Measurements from ENCODE around the gene MAP4K2. TPM values are rescaled to one million over a fixed set of nuclear protein-coding genes. Genes with fewer than 3 reads are reported as not detected.
A peak's percentile ranks its signal among the peaks of the same experiment; 100 is the strongest.

The MAP4K2 gene
- total and polyA plus RNA-seq, 8 donors: 6.1 to 24.0 (median 7.7) TPM

DNA sequence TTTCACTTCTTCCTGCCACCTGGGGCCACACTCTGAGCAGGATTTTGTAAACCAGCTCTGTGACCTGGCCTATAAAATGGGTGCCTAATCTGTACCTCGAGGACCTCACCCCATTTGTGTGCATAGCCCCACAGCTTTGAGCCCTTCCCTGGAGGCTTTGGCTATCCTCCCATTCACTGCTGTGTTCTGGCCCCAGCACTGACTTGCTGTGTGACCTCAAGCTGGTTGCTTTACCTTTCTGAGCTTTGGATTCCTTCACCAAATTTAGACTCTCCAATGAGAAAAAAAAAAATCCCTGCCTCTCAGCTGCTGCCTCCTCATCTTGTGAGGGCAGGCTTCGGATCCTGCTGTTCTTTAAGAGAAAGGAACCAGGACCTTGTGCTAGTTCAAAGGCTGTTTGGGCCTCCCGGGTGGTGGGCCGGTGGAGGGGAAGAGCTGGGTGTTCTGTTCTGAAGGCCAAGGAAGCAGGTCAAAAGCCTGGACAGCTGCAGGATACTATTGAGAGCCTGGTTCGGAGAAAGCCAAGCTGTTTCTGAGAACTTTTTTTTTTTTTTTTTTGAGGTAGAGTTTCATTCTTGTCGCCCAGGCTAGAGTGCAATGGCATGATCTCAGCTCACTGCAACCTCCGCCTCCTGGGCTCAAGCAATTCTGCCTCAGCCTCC, 42.1 kb downstream of the MAP4K2 start:
- no peak for ATAC-seq
- Histone ChIP-seq H3K27ac (no peak overlapping the region), H3K36me3 (peaks cover 0 to 27% (median 21%) of the 10 kb centered on the region in 3 donors), H3K27me3 (no peaks in the 10 kb centered on the region), H3K4me1 (peaks cover 0 to 6% (median 5%) of the 10 kb centered on the region in 3 donors), H3K9me3 (no peaks in the 10 kb centered on the region), H3K4me3 (no peak overlapping the region)
- intact Hi-C loops (cut with DNase I): no loop called here
- DNase-seq: peak in 1 of 6 donors; percentile 35
- no peak for FAIRE-seq
- WGBS, 2 donors: 68 to 78% methylated on average over 7 of the region's 7 CpGs
- no peak for TF ChIP-seq CTCF (IDR thresholded peaks at IDR 0.05)

- intact Hi-C loops (cut with DNase I): no loop called here
- Histone ChIP-seq H3K27me3 (no peaks in the 10 kb centered on the region), H3K4me3 (no peak within 1 kb of the TSS), H3K9me3 (no peaks in the 10 kb centered on the region), H3K36me3 (peaks cover 0 to 19% (median 12%) of the 10 kb centered on the region in 3 donors), H3K27ac (no peak within 1 kb of the TSS), H3K4me1 (peaks cover 0 to 6% (median 5%) of the 10 kb centered on the region in 3 donors)
- no peak for FAIRE-seq
- no peak for TF ChIP-seq CTCF (IDR thresholded peaks at IDR 0.05)
- DNase-seq: peak in 1 of 6 donors; percentile 56
- WGBS, 2 donors: 67 to 72% methylated on average over 24 of the region's 24 CpGs
- peak; percentile 13 to 43 (median 29) for ATAC-seq
Observed at GRCh38 chr11:64759722-64760719, 43.0 kb downstream of the MAP4K2 start, which contains the start of gene PYGM. Gene PYGM (minus strand): TSS chr11:64759974. CDS start chr11:64759898, 76 bp downstream.

GRCh38 chr11:64759131-64759721, 43.8 kb downstream of the MAP4K2 start:
- DNase-seq (peak in 1 of 6 donors; percentile 49), ATAC-seq (no peak), FAIRE-seq (no peak)
- Histone ChIP-seq H3K9me3 (no peaks in the 10 kb centered on the region), H3K27me3 (no peaks in the 10 kb centered on the region), H3K4me3 (no peak overlapping the region), H3K27ac (no peak overlapping the region), H3K4me1 (peaks cover 0 to 6% (median 5%) of the 10 kb centered on the region in 3 donors), H3K36me3 (peaks cover 0 to 11% (median 4%) of the 10 kb centered on the region in 3 donors)
- intact Hi-C loops (cut with DNase I): no loop called here
- 71 to 73% methylated on average over 21 of the region's 21 CpGs for WGBS, 2 donors
- no peak for TF ChIP-seq CTCF (IDR thresholded peaks at IDR 0.05)

DNA sequence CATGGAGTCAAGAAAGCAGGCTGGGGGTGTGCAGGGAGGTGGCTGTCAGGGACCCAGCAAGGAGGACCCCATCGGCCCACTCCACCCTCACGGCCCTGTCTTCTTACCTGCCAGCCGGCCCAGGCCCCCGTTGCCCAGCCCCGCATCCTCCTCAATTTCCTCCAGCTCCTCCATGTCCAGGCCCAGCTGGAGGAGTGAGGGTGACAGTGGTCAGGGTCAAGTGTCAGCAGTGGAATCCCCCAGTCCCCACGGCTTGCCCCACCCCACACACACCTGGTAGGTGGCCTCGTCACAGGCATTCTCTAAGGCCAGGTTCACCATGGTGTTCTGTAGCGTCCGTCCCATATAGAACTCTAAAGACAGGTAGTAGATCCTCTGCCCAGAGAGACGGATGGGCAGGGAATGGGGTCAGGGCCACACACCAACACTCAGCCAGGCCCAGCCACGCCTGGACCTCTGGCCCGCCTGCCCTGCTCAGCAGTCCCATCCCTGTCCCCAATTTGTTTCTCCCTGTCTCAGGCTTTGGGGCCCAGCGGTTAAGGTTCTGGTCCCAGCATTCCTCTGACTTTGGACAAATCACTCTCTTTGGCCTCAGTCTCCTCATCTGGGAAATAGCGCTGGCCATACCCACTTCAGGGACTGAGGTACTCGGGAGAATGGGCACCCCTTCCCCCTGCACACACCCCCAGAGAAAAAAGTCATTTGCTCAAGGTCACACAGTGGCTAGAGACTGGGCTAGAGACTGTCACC, 44.5 kb downstream of the MAP4K2 start:
- Histone ChIP-seq H3K4me1 (peaks cover 0 to 2% (median 2%) of the 10 kb centered on the region in 3 donors), H3K36me3 (peaks cover 0 to 6% (median 0%) of the 10 kb centered on the region in 3 donors), H3K27me3 (no peaks in the 10 kb centered on the region), H3K27ac (no peak overlapping the region), H3K9me3 (no peaks in the 10 kb centered on the region), H3K4me3 (no peak overlapping the region)
- 86% methylated on average over 15 of the region's 15 CpGs for WGBS, 2 donors
- peak in 1 of 6 donors; percentile 41 for DNase-seq
- intact Hi-C loops (cut with DNase I): no loop called here
- no peak for ATAC-seq
- TF ChIP-seq CTCF (IDR thresholded peaks at IDR 0.05): no peak
- FAIRE-seq: no peak

Data from pancreas (tissue), 10 donors.